GM19099 (cell line): ENCODE data around the gene RAPGEF3.
A peak's percentile ranks its signal among the peaks of the same experiment; 100 is the strongest.

Source experiments
- POLR2A ChIP-seq: IDR thresholded peaks from 3 replicates; pipeline ENCODE4 v1.6.1; 2011; ENCODE audit warnings: low read depth; ENCODE audit not compliant: insufficient read length; ENCODE audit errors: extremely low read depth

RAPGEF3 gene

DNA sequence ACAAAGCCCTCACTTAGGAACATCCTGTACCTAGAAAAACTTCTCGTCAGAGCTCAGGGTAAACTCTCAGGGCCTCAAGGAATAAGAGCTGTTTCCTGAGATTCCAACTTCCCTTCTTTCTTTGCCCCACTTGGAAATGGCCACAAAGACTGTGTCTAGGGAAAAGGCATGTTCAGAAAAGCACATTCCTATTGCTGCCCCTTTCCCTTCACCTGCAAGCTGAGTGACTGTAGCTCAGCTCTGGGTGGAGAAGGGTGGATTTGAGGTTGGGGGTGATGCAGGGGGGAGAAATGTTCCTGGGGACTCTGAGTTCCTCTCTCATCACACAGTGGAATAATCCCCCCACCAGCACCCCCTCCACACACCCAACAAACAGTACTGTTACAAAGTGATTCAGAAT is 40.1 kb downstream of the RAPGEF3 start:
- TF ChIP-seq POLR2A: no peak

DNA sequence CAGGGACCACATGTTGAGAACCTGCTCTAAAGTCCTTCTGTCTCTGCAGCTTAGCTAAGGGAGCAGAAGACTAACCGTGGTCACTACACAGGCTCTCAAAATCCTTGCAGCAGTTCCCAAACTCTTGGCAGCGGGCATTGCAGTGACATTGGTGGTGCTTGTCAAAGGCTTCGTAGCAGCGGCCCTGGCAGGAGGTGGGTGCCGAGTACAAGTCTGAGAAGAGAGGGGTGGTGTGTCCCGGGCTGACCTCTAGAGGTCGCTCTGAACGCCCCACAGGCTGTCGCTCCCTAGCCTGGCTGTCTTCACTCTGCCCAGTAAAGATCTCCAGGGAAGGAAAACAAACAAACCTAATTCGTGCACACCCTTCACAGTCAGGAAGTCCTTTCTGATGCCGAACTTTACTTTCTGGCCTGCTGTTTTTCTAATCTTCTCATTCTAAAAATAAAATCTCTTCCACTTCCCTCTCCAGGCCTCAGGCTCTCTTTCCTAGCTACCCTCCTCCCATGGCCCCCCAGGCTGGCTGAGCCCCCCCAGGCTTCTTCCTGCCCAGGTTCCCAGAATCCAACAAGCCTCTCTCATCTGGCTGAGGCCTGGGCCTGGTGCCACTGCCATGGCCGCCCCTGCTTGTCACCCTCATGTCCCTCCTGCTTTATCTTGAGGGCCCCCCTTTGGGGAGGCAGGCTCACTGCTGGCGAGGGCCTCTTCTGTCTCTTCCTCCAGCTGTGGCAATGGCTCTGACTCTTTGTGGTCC is 41.1 kb downstream of the RAPGEF3 start:
- TF ChIP-seq POLR2A: no peak

DNA sequence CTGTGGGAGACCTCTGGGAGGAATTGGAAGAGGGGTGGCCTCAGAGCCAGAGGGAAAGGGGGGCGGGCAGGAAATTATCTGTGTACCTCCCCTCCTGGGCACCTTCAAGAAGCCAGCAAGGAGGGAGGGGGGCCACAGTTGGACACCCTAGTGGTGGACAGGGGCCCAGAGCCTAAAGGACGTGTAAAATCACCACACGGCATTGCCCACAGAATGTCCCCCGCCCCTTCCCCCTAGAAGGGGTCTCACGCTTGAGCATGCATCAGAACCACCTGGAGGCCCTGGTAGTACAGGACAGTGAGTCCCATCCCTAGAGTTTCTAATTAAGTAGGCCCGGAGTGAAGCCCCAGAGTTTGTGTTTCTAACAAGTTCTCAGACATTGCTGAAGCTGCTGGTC is 41.6 kb downstream of the RAPGEF3 start:
- TF ChIP-seq POLR2A: no peak

GRCh38 chr12:47715877-47716548 is 42.7 kb downstream of the RAPGEF3 start:
- TF ChIP-seq POLR2A: no peak

DNA sequence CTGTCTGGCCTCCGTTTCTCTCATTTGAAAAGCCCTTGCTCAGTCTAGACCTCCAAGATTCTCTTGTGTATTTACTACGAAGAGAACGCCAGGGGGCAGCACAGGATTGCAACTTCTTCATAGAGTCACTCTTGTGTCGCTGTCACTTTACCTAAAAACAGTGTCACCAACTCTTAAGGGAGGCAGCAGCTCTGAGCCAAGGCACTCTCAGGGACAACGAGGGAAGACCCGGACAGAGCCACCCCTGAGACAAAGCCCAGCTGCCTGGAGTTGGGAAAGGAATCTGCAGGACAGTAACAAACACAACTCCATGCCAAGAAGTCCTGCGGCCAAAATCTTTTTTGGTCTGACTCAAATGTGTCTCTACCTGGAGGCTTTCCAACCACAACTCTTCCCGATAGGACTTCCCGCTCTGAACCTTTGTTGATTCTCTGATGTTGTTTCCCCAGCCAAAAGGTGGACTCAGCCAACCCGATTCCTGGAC is 43.2 kb downstream of the RAPGEF3 start:
- no peak for TF ChIP-seq POLR2A

GRCh38 chr12:47714826-47715386 is 43.8 kb downstream of the RAPGEF3 start:
- no peak for TF ChIP-seq POLR2A

GRCh38 chr12:47712171-47712570 is 46.5 kb downstream of the RAPGEF3 start:
- TF ChIP-seq POLR2A: no peak

DNA sequence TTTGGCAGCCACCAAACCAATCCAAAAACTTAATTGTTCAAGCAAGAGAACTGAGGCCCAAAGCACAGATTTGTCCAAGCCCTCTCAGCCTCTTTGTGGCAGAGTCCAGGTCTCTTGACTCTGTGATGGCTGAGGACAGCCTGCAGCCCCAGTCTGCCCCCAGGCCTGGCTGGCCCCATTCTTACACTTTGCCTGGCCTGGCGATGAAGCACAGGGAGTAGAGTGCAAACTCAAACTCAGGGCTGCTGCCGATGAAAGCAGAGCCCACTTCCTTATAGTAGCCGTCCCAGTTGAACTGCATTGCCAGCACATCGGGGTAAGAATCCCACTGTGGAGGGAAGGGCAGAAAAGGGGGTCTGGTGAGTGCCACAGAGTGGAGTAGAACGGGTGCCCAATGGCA is 47.2 kb downstream of the RAPGEF3 start:
- no peak for TF ChIP-seq POLR2A

- TF ChIP-seq POLR2A: no peak
Measured at GRCh38 chr12:47710278-47710677, 48.4 kb downstream of the RAPGEF3 start.

- no peak for TF ChIP-seq POLR2A
Measured at GRCh38 chr12:47709671-47710070, 49.0 kb downstream of the RAPGEF3 start.

GRCh38 chr12:47709237-47709636 is 49.4 kb downstream of the RAPGEF3 start:
- TF ChIP-seq POLR2A: no peak

DNA sequence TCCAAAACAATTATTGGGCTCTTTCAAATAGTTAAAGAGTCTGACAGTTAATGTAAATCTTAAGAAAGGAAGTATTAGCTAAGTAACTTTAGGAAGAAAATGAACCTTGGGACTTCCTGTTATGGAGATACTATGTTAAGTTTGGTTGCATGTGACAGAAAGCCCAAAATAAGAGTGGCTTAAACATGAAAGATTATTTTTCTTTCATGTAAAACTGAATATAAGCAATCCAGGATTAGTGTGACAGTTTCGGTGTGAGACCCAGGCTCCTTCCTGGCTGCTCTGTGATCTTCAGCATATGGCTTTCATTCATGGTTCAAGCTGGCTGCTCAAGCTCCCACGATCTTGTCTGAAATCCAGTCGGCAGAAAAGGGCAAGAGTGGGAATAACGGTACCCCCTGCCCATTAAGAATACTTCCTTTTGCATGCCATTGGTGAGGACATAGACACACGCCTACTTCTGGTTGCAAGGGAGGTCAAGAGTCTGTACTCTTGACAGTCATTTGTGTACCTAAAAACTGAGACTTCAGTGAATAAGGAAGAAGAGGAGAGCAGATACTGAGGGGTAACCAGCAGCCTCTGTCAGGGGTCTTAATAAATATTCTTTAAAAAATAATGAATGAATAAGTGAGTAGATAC is 50.7 kb downstream of the RAPGEF3 start:
- no peak for TF ChIP-seq POLR2A

- no peak for TF ChIP-seq POLR2A
Measured at GRCh38 chr12:47707355-47707754, 51.3 kb downstream of the RAPGEF3 start.

GRCh38 chr12:47705566-47706425 is 52.9 kb downstream of the RAPGEF3 start, which contains the start of gene RPAP3:
Gene RPAP3 (minus strand): TSS chr12:47706030. CDS start chr12:47702840, 3,190 bp downstream.
- peak; percentile 95 for TF ChIP-seq POLR2A

- TF ChIP-seq POLR2A: no peak
Measured at GRCh38 chr12:47705229-47705565, 53.5 kb downstream of the RAPGEF3 start.
